Neural progenitor cell (in vitro differentiated cells): Measurements from ENCODE around the gene KRTAP5-5. TPM values are rescaled to one million over a fixed set of nuclear protein-coding genes. Genes with fewer than 3 reads are reported as not detected.

ENCODE experiments used
- DNase-seq: peaks from one replicate; pipeline ENCODE4 v3.0.0-alpha.2; 2016; ENCODE audit warnings: low spot score
- H2AFZ ChIP-seq: fragments of 200-600 bp; sonication (generic); replicated peaks from 2 replicates; pipeline ENCODE4 v1.6.1; 2016; ENCODE audit warnings: antibody characterized with exemption
- H3F3A ChIP-seq: fragments of 200-600 bp; sonication (generic); 2 replicates; pipeline ENCODE4 v1.6.1; 2016; ENCODE audit warnings: antibody characterized with exemption, low read depth
- H3K27ac ChIP-seq: fragments of 200-600 bp; sonication (generic); 2 replicates; pipeline ENCODE4 v1.5.1; 2016; ENCODE audit warnings: mild to moderate bottlenecking
- H3K27me3 ChIP-seq: fragments of 200-600 bp; sonication (generic); 2 replicates; pipeline ENCODE4 v1.6.1; 2016; ENCODE audit warnings: mild to moderate bottlenecking, moderate library complexity
- H3K36me3 ChIP-seq: fragments of 200-600 bp; sonication (generic); 2 replicates; pipeline ENCODE4 v1.5.1; 2016
- H3K4me1 ChIP-seq: fragments of 200-600 bp; sonication (generic); 2 replicates; pipeline ENCODE4 v1.6.1; 2016; ENCODE audit warnings: mixed run types
- H3K4me2 ChIP-seq: fragments of 200-600 bp; sonication (generic); 2 replicates; pipeline ENCODE4 v1.6.1; 2016
- H3K4me3 ChIP-seq: fragments of 200-600 bp; sonication (generic); 2 replicates; pipeline ENCODE4 v1.5.1; 2016
- H3K79me2 ChIP-seq: fragments of 200-600 bp; sonication (generic); 2 replicates; pipeline ENCODE4 v1.6.1; 2016; ENCODE audit warnings: low read depth
- H3K9ac ChIP-seq: fragments of 200-600 bp; sonication (generic); 2 replicates; pipeline ENCODE4 v1.6.1; 2016
- H3K9me3 ChIP-seq: fragments of 200-600 bp; sonication (generic); 2 replicates; pipeline ENCODE4 v1.5.1; 2016; ENCODE audit warnings: low read depth
- H4K20me1 ChIP-seq: fragments of 200-600 bp; sonication (generic); 2 replicates; pipeline ENCODE4 v1.6.1; 2016; ENCODE audit warnings: low read depth
- H3K27ac Mint-ChIP-seq: 3 replicates; pipeline ENCODE4 v1.8.0; 2021; ENCODE audit warnings: mixed read lengths
- H3K27me3 Mint-ChIP-seq: 2 replicates; pipeline ENCODE4 v1.8.0; 2022; ENCODE audit warnings: low read depth, mild to moderate bottlenecking, inconsistent platforms, moderate library complexity, mixed read lengths; ENCODE audit not compliant: insufficient read depth
- H3K36me3 Mint-ChIP-seq: 3 replicates; pipeline ENCODE4 v1.8.0; 2021; ENCODE audit warnings: mixed read lengths
- H3K4me1 Mint-ChIP-seq: 3 replicates; pipeline ENCODE4 v1.8.0; 2021; ENCODE audit warnings: mixed read lengths
- H3K4me3 Mint-ChIP-seq: 3 replicates; pipeline ENCODE4 v1.8.0; 2021; ENCODE audit warnings: mild to moderate bottlenecking, moderate library complexity, mixed read lengths
- H3K9me3 Mint-ChIP-seq: 3 replicates; pipeline ENCODE4 v1.8.0; 2020; ENCODE audit warnings: mixed read lengths
- EZH2 ChIP-seq: fragments of 200-600 bp; sonication (generic); IDR thresholded peaks from 2 replicates; pipeline ENCODE4 v1.6.1; 2017; ENCODE audit warnings: antibody characterized with exemption, mild to moderate bottlenecking, moderate library complexity
- EZH2phosphoT487 ChIP-seq: fragments of 200-600 bp; sonication (generic); IDR thresholded peaks from 2 replicates; pipeline ENCODE4 v1.6.1; 2017; ENCODE audit warnings: antibody characterized with exemption
- total RNA-seq: library from RNA; depleted of rRNA; stranded (reverse); fragments of >200 nt; gene quantifications from 2 replicates; pipeline ENCODE4 v1.2.3, GENCODE V29; 2015; ENCODE audit warnings: low replicate concordance
- TF ChIP-seq, protein P1 (sequence below): fragments of 200-600 bp; sonication (generic); IDR thresholded peaks from 2 replicates; pipeline ENCODE4 v1.5.1; 2017; ENCODE audit warnings: antibody characterized with exemption, mild to moderate bottlenecking

KRTAP5-5 gene
- total RNA-seq, 1 donor from 2014 or later: not detected

DNA sequence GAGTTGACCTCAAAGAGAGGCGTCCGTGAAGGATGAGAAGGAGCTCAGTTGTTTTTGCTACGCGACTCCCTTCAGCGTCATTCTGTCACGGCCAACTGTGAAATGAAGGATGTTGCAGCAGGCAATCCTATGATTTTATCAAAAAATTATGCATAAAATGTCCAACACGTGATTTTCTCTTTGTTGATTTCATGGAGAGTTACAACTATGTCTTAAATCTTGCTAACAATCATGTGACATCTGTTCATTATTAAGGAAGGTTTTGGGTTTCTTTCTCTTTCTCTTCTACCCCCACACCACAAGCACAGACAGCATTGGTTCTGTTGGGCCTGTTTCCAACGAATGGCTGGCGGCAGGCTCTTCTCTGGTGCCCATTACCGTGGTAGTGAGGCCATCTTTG, 11.3 kb upstream of the KRTAP5-5 start:
- H2AFZ ChIP-seq: no peak overlapping the region
- H3K27me3 ChIP-seq: peaks cover 12% of the 10 kb centered on the region
- Mint-ChIP-seq H3K4me3 (no peak overlapping the region), H3K9me3 (peaks cover 4% of the 10 kb centered on the region), H3K36me3 (no peaks in the 10 kb centered on the region), H3K27ac (no peak overlapping the region), H3K4me1 (peaks cover 3% of the 10 kb centered on the region), H3K27me3 (peaks cover 18% of the 10 kb centered on the region)
- no peak for TF ChIP-seq EZH2
- no peak for TF ChIP-seq EZH2phosphoT487
- TF ChIP-seq, protein P1, sequence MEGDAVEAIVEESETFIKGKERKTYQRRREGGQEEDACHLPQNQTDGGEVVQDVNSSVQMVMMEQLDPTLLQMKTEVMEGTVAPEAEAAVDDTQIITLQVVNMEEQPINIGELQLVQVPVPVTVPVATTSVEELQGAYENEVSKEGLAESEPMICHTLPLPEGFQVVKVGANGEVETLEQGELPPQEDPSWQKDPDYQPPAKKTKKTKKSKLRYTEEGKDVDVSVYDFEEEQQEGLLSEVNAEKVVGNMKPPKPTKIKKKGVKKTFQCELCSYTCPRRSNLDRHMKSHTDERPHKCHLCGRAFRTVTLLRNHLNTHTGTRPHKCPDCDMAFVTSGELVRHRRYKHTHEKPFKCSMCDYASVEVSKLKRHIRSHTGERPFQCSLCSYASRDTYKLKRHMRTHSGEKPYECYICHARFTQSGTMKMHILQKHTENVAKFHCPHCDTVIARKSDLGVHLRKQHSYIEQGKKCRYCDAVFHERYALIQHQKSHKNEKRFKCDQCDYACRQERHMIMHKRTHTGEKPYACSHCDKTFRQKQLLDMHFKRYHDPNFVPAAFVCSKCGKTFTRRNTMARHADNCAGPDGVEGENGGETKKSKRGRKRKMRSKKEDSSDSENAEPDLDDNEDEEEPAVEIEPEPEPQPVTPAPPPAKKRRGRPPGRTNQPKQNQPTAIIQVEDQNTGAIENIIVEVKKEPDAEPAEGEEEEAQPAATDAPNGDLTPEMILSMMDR: no peak
- H3K4me2 ChIP-seq: no peak overlapping the region
- H3K4me3 ChIP-seq: no peak overlapping the region
- no peaks in the 10 kb centered on the region for H4K20me1 ChIP-seq
- H3K4me1 ChIP-seq: no peaks in the 10 kb centered on the region
- no peak overlapping the region for H3K27ac ChIP-seq
- no peaks in the 10 kb centered on the region for H3K9me3 ChIP-seq
- H3F3A ChIP-seq: no peaks in the 10 kb centered on the region
- H3K9ac ChIP-seq: no peak overlapping the region
- H3K79me2 ChIP-seq: no peaks in the 10 kb centered on the region
- no peak for DNase-seq
- H3K36me3 ChIP-seq: no peaks in the 10 kb centered on the region

DNA sequence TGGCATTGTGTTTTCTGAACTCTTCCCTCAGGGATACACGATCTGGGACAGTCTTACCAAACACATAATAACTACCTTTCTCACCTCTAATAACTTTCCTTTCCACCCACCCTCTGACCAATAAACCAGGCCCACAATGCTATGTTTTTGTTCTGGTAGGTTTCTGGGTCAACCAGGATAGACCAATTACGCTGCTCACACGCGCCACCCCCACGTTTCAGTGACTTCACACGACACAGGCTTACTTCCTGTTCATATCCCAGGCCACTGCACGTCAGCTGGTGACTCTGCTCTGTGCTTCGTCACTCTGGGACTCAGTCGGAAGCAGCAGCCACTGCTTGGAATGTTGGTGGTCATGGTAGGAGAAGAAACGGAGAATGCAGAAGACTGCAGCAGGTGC, 10.1 kb upstream of the KRTAP5-5 start:
- Histone ChIP-seq H4K20me1 (no peaks in the 10 kb centered on the region), H3K9me3 (no peaks in the 10 kb centered on the region), H3K4me2 (no peak overlapping the region), H3K4me3 (no peak overlapping the region), H3K27me3 (peaks cover 12% of the 10 kb centered on the region), H3K36me3 (no peaks in the 10 kb centered on the region), H3K79me2 (no peaks in the 10 kb centered on the region), H3K9ac (no peak overlapping the region), H2AFZ (no peak overlapping the region), H3K4me1 (no peaks in the 10 kb centered on the region), H3K27ac (no peak overlapping the region), H3F3A (no peaks in the 10 kb centered on the region)
- Mint-ChIP-seq H3K9me3 (peaks cover 4% of the 10 kb centered on the region), H3K4me3 (no peak overlapping the region), H3K4me1 (peaks cover 3% of the 10 kb centered on the region), H3K27me3 (peaks cover 23% of the 10 kb centered on the region), H3K27ac (no peak overlapping the region), H3K36me3 (no peaks in the 10 kb centered on the region)
- DNase-seq: no peak
- TF ChIP-seq, protein P1: no peak
- TF ChIP-seq EZH2phosphoT487 (no peak), EZH2 (no peak)

DNA sequence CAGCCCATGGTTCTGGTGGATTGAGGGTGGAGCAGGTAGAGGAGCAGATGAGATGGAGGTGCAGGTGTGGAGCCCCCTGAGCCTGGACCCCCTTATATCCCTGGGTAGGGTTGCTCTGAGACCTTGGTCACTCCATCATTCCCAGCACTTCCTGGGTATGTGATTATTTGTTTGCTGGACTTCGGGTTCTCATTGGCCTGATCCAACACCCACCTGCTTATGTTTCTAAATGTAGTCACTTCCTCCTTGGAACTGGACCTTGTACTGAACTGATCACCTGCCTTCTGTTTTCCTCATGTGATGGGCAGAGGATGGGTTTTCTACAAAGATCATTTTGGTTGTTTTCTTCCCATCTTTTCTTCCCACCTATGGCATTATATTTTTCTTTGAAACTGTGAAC, 7.5 kb upstream of the KRTAP5-5 start, which contains the start of gene KRTAP5-4:
TSS of gene KRTAP5-4 (minus strand) at position 53 of the 400 bp plus-strand sequence. CDS start at position 8, 45 bp downstream.
- H3K4me1 Mint-ChIP-seq: peaks cover 5% of the 10 kb centered on the region
- no peaks in the 10 kb centered on the region for H4K20me1 ChIP-seq
- no peak for TF ChIP-seq EZH2phosphoT487
- no peak within 1 kb of the TSS for H3K4me3 Mint-ChIP-seq
- peaks cover under 1% of the 10 kb centered on the region for H3K9me3 Mint-ChIP-seq
- H3K27me3 Mint-ChIP-seq: peaks cover 17% of the 10 kb centered on the region
- H3K9ac ChIP-seq: no peak within 1 kb of the TSS
- no peak for DNase-seq
- no peaks in the 10 kb centered on the region for H3K79me2 ChIP-seq
- H3K27me3 ChIP-seq: peaks cover 3% of the 10 kb centered on the region
- H3K4me2 ChIP-seq: no peak within 1 kb of the TSS
- no peaks in the 10 kb centered on the region for H3K36me3 Mint-ChIP-seq
- H3K27ac Mint-ChIP-seq: no peak within 1 kb of the TSS
- H3K9me3 ChIP-seq: no peaks in the 10 kb centered on the region
- no peak within 1 kb of the TSS for H2AFZ ChIP-seq
- H3K4me3 ChIP-seq: no peak within 1 kb of the TSS
- no peaks in the 10 kb centered on the region for H3K4me1 ChIP-seq
- H3K36me3 ChIP-seq: no peaks in the 10 kb centered on the region
- H3K27ac ChIP-seq: no peak within 1 kb of the TSS
- no peaks in the 10 kb centered on the region for H3F3A ChIP-seq

DNA sequence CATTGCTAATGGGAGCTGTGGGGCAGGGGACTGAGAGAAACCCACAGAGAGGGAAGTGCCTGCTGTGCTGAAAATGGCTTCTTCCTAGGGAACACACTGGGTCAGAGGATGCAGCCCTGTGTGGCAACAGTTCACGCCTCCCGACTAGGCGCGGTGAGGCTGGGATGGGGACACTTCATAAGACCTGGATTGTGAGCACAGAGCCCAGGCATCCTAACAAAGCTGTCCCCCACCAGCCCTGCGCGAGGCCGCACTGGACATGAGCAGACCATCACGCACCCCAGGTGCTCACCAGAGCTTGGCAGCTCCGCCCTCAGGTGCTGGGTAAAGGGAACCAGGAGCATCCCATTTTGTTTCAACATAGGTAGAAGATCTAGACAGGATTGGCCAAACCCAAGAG, 5.9 kb upstream of the KRTAP5-5 start:
- H3K27ac Mint-ChIP-seq: peak overlapping the region; percentile 50
- Histone ChIP-seq H3K4me2 (no peak overlapping the region), H3F3A (no peaks in the 10 kb centered on the region), H3K9ac (no peak overlapping the region), H3K27ac (no peak overlapping the region), H2AFZ (no peak overlapping the region), H4K20me1 (no peaks in the 10 kb centered on the region), H3K36me3 (no peaks in the 10 kb centered on the region), H3K9me3 (no peaks in the 10 kb centered on the region), H3K4me1 (no peaks in the 10 kb centered on the region), H3K4me3 (no peak overlapping the region), H3K79me2 (no peaks in the 10 kb centered on the region), H3K27me3 (peaks cover 11% of the 10 kb centered on the region)
- peaks cover 5% of the 10 kb centered on the region for H3K4me1 Mint-ChIP-seq
- H3K36me3 Mint-ChIP-seq: no peaks in the 10 kb centered on the region
- no peaks in the 10 kb centered on the region for H3K9me3 Mint-ChIP-seq
- H3K4me3 Mint-ChIP-seq: no peak overlapping the region
- peaks cover 17% of the 10 kb centered on the region for H3K27me3 Mint-ChIP-seq
- no peak for TF ChIP-seq EZH2
- TF ChIP-seq EZH2phosphoT487: no peak
- TF ChIP-seq, protein P1: no peak
- no peak for DNase-seq
